ENCODE data around the gene POGLUT2. TPM values are rescaled to one million over a fixed set of nuclear protein-coding genes. Genes with fewer than 3 reads are reported as not detected.
A peak's percentile ranks its signal among the peaks of the same experiment; 100 is the strongest.

POGLUT2 gene
- total RNA-seq, 1 experiment from 2014 or later = 9.0 TPM

DNA sequence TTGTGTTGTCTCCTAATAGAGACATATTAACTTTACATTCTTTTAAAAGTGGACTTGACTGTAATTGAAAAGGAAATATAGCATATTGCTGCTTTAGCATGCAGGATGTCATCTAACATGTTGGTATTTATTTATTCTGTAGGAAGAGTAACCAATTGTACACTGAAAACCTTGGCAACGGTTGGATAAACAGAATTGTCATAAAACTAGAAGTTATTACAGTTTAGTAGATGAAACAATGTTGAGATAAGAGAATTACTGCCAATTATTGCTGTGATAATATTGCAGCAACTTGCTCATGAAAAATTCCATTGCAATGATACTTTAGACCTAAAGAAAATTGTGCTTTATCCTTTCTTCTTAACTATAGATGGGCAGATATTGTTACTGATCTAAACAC is 39.5 kb upstream of the POGLUT2 start:
- Mint-ChIP-seq H3K9me3 (ENCODE audit: unreplicated experiment) (no peaks in the 10 kb centered on the region), H3K27me3 (ENCODE audit: insufficient read depth, unreplicated experiment) (no peaks in the 10 kb centered on the region), H3K36me3 (ENCODE audit: insufficient read depth, unreplicated experiment) (peaks cover 62% of the 10 kb centered on the region), H3K4me3 (ENCODE audit: unreplicated experiment) (no peak overlapping the region), H3K4me1 (ENCODE audit: insufficient read depth, unreplicated experiment) (no peaks in the 10 kb centered on the region), H3K27ac (ENCODE audit: low read depth, unreplicated experiment) (no peak overlapping the region)
- ChIA-PET CTCF (no interaction called here), POLR2A (interaction anchor here (1.0 kb wide), 1 partner anchor 12 kb away, joined by 3 read pairs; no protein-coding TSS in a partner anchor)
- no peak for DNase-seq (ENCODE audit: unreplicated experiment)
- BruUV-seq (replicated peaks) = no TSS peak
- intact Hi-C loops (cut with micrococcal nuclease) = no loop called here
- TF ChIP-seq CTCF (IDR thresholded peaks at IDR 0.05; ENCODE audit: unreplicated experiment) = no peak

DNA sequence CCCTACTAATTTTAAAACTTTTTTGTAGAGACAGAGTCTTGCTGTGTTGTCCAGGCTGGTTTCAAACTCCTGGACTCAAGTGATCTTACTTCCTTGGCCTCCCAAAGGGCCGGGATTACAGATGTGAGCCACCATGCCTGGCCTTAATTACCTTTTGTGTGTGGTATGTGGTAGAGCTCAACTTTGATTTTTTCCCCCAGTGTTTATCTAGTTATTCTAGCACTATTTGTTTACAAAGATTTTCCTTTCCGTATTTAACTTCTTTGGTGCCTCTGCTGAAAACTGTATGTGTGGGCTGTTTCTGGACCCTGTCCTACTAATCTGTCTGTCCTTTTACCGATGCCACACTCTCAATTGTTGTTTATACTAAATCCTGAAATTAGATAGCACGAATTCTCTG is 37.7 kb upstream of the POGLUT2 start:
- H3K36me3 Mint-ChIP-seq (ENCODE audit: insufficient read depth, unreplicated experiment) = peaks cover 64% of the 10 kb centered on the region
- intact Hi-C loops (cut with micrococcal nuclease) = no loop called here
- no peak overlapping the region for H3K27ac Mint-ChIP-seq (ENCODE audit: low read depth, unreplicated experiment)
- H3K4me3 Mint-ChIP-seq (ENCODE audit: unreplicated experiment) = no peak overlapping the region
- H3K27me3 Mint-ChIP-seq (ENCODE audit: insufficient read depth, unreplicated experiment) = no peaks in the 10 kb centered on the region
- no TSS peak for BruUV-seq (replicated peaks)
- DNase-seq (ENCODE audit: unreplicated experiment) = no peak
- no peaks in the 10 kb centered on the region for H3K9me3 Mint-ChIP-seq (ENCODE audit: unreplicated experiment)
- CTCF ChIA-PET = interaction anchor here (0.8 to 1.4 kb wide), 2 partner anchors 36 to 1267 kb away, joined by 3 read pairs; no protein-coding TSS in a partner anchor
- no peak for TF ChIP-seq CTCF (IDR thresholded peaks at IDR 0.05; ENCODE audit: unreplicated experiment)
- no peaks in the 10 kb centered on the region for H3K4me1 Mint-ChIP-seq (ENCODE audit: insufficient read depth, unreplicated experiment)
- POLR2A ChIA-PET = interaction anchor here (1.3 to 3.0 kb wide), 2 partner anchors 9 to 10 kb away, joined by 3 to 9 read pairs; partner anchors contain the start of gene ERCC5

GRCh38 chr13:102830646-102831045 is 31.9 kb upstream of the POGLUT2 start:
- Mint-ChIP-seq H3K27ac (ENCODE audit: low read depth, unreplicated experiment) (no peak overlapping the region), H3K36me3 (ENCODE audit: insufficient read depth, unreplicated experiment) (peaks cover 40% of the 10 kb centered on the region), H3K4me3 (ENCODE audit: unreplicated experiment) (no peak overlapping the region), H3K4me1 (ENCODE audit: insufficient read depth, unreplicated experiment) (peaks cover 20% of the 10 kb centered on the region), H3K27me3 (ENCODE audit: insufficient read depth, unreplicated experiment) (no peaks in the 10 kb centered on the region), H3K9me3 (ENCODE audit: unreplicated experiment) (no peaks in the 10 kb centered on the region)
- BruUV-seq (replicated peaks) = no TSS peak
- POLR2A ChIA-PET = interaction anchor here (4.0 kb wide), 1 partner anchor 15 kb away, joined by 28 read pairs; the partner anchor contains the start of gene ERCC5
- no peak for TF ChIP-seq CTCF (IDR thresholded peaks at IDR 0.05; ENCODE audit: unreplicated experiment)
- intact Hi-C loops (cut with micrococcal nuclease) = no loop called here
- DNase-seq (ENCODE audit: unreplicated experiment) = peak; percentile 51
- CTCF ChIA-PET = interaction anchor here (0.9 to 1.2 kb wide), 3 partner anchors 15 to 239 kb away, joined by 3 to 4 read pairs (median 3); no protein-coding TSS in a partner anchor

- Mint-ChIP-seq H3K27me3 (ENCODE audit: insufficient read depth, unreplicated experiment) (no peaks in the 10 kb centered on the region), H3K4me3 (ENCODE audit: unreplicated experiment) (peak overlapping the region; percentile 72), H3K36me3 (ENCODE audit: insufficient read depth, unreplicated experiment) (peaks cover 45% of the 10 kb centered on the region), H3K9me3 (ENCODE audit: unreplicated experiment) (no peaks in the 10 kb centered on the region), H3K27ac (ENCODE audit: low read depth, unreplicated experiment) (peak overlapping the region; percentile 82), H3K4me1 (ENCODE audit: insufficient read depth, unreplicated experiment) (peaks cover 24% of the 10 kb centered on the region)
- peak; percentile 91 for DNase-seq (ENCODE audit: unreplicated experiment)
- intact Hi-C loops (cut with micrococcal nuclease) = loop anchor here (1.0 to 2.0 kb wide), 4 partner anchors 26 to 246 kb away; no protein-coding TSS in a partner anchor
- TSS peak; percentile 33 for BruUV-seq (replicated peaks)
- CTCF ChIA-PET = interaction anchor here (0.6 to 1.7 kb wide), 12 partner anchors 8 to 1462 kb away, joined by 3 to 10 read pairs (median 4); partner anchors contain the start of genes ERCC5 and TEX30
- peak; percentile 9 for TF ChIP-seq CTCF (IDR thresholded peaks at IDR 0.05; ENCODE audit: unreplicated experiment)
- POLR2A ChIA-PET = interaction anchor here (0.6 to 3.5 kb wide), 16 partner anchors 8 to 247 kb away, joined by 3 to 47 read pairs (median 4); partner anchors contain the start of genes BIVM, ERCC5, POGLUT2 and TEX30
These were observed 27.3 kb upstream of the POGLUT2 start for GRCh38 chr13:102825921-102826706.

Data from MCF 10A (cell line).